DMS 273 (cell line): ENCODE measurements around the gene HOXD9.

Experiments used
- DNase-seq: peaks from one replicate; lab custom pipeline; 2025; ENCODE audit not compliant: unreplicated experiment; lab: John Stamatoyannopoulos, UW

The HOXD9 gene

GRCh38 chr2:176085861-176086771 is 36.4 kb upstream of the HOXD9 start:
- DNase-seq: peak; percentile 84

- no peak for DNase-seq
Observed at GRCh38 chr2:176087330-176088047, 35.0 kb upstream of the HOXD9 start.

- peak; percentile 85 for DNase-seq
Observed at GRCh38 chr2:176088048-176088936, 34.2 kb upstream of the HOXD9 start.

- no peak for DNase-seq
Observed at GRCh38 chr2:176088937-176089842, 33.3 kb upstream of the HOXD9 start.

- DNase-seq: no peak
Observed at GRCh38 chr2:176089843-176090395, 32.6 kb upstream of the HOXD9 start.

GRCh38 chr2:176090862-176091261 is 31.7 kb upstream of the HOXD9 start:
- DNase-seq: no peak

- no peak for DNase-seq
Observed at GRCh38 chr2:176091329-176092258, 30.9 kb upstream of the HOXD9 start.

GRCh38 chr2:176092270-176093144 is 30.0 kb upstream of the HOXD9 start, which contains the start of gene HOXD13:
Gene HOXD13, plus strand, starts transcription at chr2:176092721. Its CDS starts 170 bp downstream, at chr2:176092891.
- peak; percentile 80 for DNase-seq

- peak; percentile 81 for DNase-seq
Observed at GRCh38 chr2:176093145-176093897, 29.2 kb upstream of the HOXD9 start.

GRCh38 chr2:176093898-176094249 is 28.6 kb upstream of the HOXD9 start:
- DNase-seq: no peak

GRCh38 chr2:176094349-176094748 is 28.2 kb upstream of the HOXD9 start:
- DNase-seq: peak; percentile 44

- DNase-seq: no peak
Observed at GRCh38 chr2:176095421-176095820, 27.1 kb upstream of the HOXD9 start.

GRCh38 chr2:176096243-176096985 is 26.1 kb upstream of the HOXD9 start:
- no peak for DNase-seq

GRCh38 chr2:176096986-176097819 is 25.3 kb upstream of the HOXD9 start:
- peak; percentile 95 for DNase-seq

- no peak for DNase-seq
Observed at GRCh38 chr2:176097820-176098365, 24.6 kb upstream of the HOXD9 start.
